Urinary bladder (tissue), 4 donors: ENCODE data around the gene SPG7. TPM values are rescaled to one million over a fixed set of nuclear protein-coding genes. Genes with fewer than 3 reads are reported as not detected.
A peak's percentile ranks its signal among the peaks of the same experiment; 100 is the strongest.
"Not testable (repeated sequence)": the region's sequence is repeated elsewhere in the genome, so short reads cannot be mapped to it uniquely, and the experiment has no call there.

ENCODE experiments used
- DNase-seq: peaks from one replicate; pipeline ENCODE4 v3.0.0-alpha.2; 2015; ENCODE audit errors: extremely low spot score
- H3K27ac ChIP-seq: one replicate; pipeline ENCODE4 v1.5.1; 2013; ENCODE audit warnings: low read depth, mild to moderate bottlenecking, moderate library complexity
- H3K36me3 ChIP-seq: one replicate; pipeline ENCODE4 v1.6.1; 2013; ENCODE audit warnings: mild to moderate bottlenecking, moderate library complexity; ENCODE audit not compliant: insufficient read depth
- H3K4me1 ChIP-seq: one replicate; pipeline ENCODE4 v1.6.1; 2013; ENCODE audit warnings: mild to moderate bottlenecking, moderate library complexity; ENCODE audit not compliant: insufficient read depth
- H3K4me3 ChIP-seq: one replicate; pipeline ENCODE4 v1.5.1; 2013; ENCODE audit warnings: low read depth, low read length
- WGBS: extraction: QIAGEN DNeasy Blood & Tissue Kit; methylation state at CpG from one replicate; pipeline ENCODE4 v1.1.7; 2013; 5-methylcytosine and 5-hydroxymethylcytosine counted together
- polyA plus RNA-seq: library from polyadenylated mRNA; stranded (reverse); fragments of 200-250 nt; gene quantifications from one replicate; pipeline ENCODE4 v1.2.3, GENCODE V29; 2013
- total RNA-seq: library from RNA; depleted of rRNA; stranded (reverse); fragments of >200 nt; gene quantifications from one replicate; pipeline ENCODE4 v1.2.3, GENCODE V29; 2014
- donor health status: healthy with polysubstance abuse.
- donor health status: healthy.

SPG7 gene
- total and polyA plus RNA-seq, 2 donors, result 77.8 to 85.4 TPM

GRCh38 chr16:89561884-89562599 lies 53.8 kb downstream of the SPG7 start:
- Histone ChIP-seq H3K27ac (no peak overlapping the region), H3K4me3 (peak overlapping the region; percentile 81), H3K36me3 (peaks cover 4% of the 10 kb centered on the region), H3K4me1 (no peaks in the 10 kb centered on the region)
- DNase-seq, result no peak
- WGBS, result 64% methylated on average over 23 of the region's 23 CpGs

DNA sequence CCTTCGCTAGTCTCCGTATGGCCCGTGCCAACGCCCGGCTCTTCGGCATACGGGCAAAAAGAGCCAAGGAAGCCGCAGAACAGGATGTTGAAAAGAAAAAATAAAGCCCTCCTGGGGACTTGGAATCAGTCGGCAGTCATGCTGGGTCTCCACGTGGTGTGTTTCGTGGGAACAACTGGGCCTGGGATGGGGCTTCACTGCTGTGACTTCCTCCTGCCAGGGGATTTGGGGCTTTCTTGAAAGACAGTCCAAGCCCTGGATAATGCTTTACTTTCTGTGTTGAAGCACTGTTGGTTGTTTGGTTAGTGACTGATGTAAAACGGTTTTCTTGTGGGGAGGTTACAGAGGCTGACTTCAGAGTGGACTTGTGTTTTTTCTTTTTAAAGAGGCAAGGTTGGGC lies 54.7 kb downstream of the SPG7 start:
- 84% methylated on average over 12 of the region's 12 CpGs for WGBS
- Histone ChIP-seq H3K36me3 (peaks cover 4% of the 10 kb centered on the region), H3K27ac (no peak overlapping the region), H3K4me1 (no peaks in the 10 kb centered on the region), H3K4me3 (no peak overlapping the region)
- DNase-seq, result no peak

GRCh38 chr16:89563639-89564392 lies 55.6 kb downstream of the SPG7 start:
- WGBS, result 64% methylated on average over 12 of the region's 12 CpGs
- H3K36me3 ChIP-seq, result peaks cover 4% of the 10 kb centered on the region
- no peak overlapping the region for H3K4me3 ChIP-seq
- no peak for DNase-seq
- no peak overlapping the region for H3K27ac ChIP-seq
- no peaks in the 10 kb centered on the region for H3K4me1 ChIP-seq

DNA sequence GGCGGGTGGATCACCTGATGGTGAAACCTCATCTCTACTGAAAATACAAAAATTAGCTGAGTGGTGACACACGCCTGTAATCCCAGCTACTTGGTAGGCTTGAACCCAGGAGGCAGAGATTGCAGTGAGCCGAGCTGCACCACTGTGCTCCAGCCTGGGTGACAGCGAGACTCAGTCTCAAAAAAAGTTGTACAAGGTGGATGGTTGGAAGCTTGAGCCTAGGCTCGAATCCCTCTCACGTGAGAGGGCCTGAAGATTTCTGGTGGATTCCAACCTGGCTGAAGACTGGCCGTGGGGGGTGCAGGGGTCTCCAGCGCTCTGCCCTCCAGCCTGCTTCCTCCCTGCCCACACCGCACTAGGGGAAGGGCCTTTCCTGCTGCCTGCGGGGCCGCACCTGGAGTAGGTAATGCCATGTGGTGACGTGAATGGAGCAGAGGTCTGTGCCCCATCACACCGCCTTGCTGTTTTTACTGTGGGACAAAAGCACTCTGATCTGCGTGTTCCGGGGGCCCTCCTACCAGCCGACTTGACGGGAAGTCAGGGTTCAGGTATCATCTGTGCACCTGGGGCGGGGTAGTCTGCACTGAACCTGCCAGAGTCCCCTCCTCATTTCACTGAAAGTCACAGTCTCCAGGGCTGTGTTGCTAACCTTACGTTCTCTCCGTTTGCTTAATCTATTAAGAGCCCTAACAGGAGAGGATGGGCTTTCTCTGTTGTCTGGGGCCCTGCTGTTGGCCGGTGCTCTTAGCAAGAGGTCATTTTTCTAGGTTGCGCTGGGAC lies 56.5 kb downstream of the SPG7 start:
- WGBS, result 64% methylated on average over 22 of the region's 22 CpGs
- no peak overlapping the region for H3K27ac ChIP-seq
- peaks cover 4% of the 10 kb centered on the region for H3K36me3 ChIP-seq
- H3K4me1 ChIP-seq, result no peaks in the 10 kb centered on the region
- no peak for DNase-seq
- no peak overlapping the region for H3K4me3 ChIP-seq

GRCh38 chr16:89565256-89565505 lies 57.0 kb downstream of the SPG7 start:
- no peak overlapping the region for H3K27ac ChIP-seq
- no peak for DNase-seq
- H3K4me1 ChIP-seq, result no peaks in the 10 kb centered on the region
- no peak overlapping the region for H3K4me3 ChIP-seq
- peaks cover 4% of the 10 kb centered on the region for H3K36me3 ChIP-seq
- WGBS, result 36% methylated on average over 3 of the region's 3 CpGs

DNA sequence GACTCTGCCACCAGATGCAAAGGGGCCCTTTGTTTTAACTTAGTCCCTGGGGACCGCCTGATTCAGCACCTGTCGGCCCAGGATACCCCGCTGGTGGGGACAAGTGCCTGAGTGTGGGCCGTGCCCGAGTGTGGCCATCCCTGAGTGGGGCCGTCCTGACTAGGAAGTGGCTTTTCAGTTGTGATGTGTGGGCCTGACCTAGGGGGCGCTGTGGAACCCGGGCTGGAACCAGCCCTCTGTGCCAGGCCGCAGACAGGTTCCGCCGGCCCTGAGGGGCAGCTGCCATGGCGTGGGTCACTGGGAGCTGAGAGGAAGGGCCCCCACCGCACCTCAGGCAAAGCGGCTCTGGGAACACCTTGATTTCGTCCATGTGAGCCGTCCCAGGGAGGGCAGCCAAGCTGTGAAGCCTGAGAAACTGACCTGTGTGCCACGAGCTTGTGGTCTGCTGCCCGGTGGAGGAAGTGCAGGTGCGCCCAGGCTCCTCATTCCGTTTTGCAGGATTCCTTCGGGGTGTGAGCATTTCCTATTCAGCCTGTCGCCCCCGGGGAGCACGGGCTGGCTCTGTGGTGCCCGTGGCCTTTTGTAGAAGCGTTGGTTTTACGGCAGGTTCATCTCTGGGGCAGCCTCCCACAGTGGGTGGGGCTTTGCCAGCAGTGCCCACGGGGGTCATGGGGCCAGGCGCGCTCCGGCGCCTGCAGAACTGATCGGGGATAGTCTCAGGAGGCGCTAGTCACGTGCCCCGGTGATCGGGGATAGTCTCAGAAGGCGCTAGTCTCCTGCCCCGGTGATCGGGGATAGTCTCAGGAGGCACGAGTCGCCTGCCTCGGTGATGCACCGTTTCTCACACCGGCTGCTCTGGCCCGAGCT lies 57.5 kb downstream of the SPG7 start:
- 7% methylated on average over 46 of the region's 46 CpGs for WGBS
- H3K27ac ChIP-seq, result no peak overlapping the region
- no peak for DNase-seq
- H3K4me3 ChIP-seq, result no peak overlapping the region
- H3K36me3 ChIP-seq, result peaks cover 4% of the 10 kb centered on the region
- H3K4me1 ChIP-seq, result no peaks in the 10 kb centered on the region

DNA sequence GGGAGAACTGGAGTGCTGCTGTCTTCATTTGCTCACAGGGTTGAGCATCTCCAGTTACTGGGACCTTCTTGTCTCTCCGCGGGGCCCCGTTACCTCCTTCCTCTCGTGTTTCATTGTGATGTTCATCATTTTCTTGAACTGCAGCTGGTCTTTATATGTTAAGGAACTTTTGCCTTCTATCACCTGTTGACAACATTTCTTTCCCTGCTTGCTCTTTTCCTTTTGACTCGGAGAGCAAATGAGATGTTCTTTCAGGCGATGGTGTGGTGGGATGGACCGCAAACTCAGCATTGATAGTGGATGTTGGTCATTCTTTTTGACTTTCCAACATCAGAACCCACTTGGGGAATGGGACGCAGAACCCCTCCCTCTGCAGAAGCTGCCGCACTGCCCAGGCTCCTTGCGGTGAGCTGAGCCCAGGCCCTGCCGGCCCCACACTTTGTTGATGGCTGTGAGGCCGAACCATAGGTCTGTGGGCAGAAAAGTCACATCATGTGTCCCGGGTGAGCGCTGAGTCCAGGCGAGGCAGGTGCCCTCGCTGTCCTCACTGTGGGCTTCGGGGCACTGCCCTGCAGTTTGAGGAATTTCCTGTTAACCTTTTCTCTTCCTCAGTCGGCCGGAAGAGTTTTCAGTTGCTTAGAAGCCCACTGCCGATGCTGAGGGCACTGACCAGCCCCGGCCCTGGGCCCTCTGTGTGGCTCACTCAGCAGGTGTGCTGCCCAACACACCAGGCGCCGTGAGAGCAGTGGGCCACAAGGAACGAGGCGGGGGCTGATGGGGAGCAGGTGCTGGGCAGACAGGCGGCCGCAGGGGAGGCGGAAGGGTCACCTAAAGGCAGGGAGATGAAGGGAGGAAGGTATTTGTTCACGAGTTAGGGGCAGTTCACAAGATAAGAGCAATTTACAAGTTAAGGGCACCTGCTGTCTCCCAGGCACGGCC lies 59.7 kb downstream of the SPG7 start:
- no peak for DNase-seq
- H3K36me3 ChIP-seq, result peaks cover 4% of the 10 kb centered on the region
- no peak overlapping the region for H3K4me3 ChIP-seq
- no peak overlapping the region for H3K27ac ChIP-seq
- WGBS, result 77% methylated on average over 30 of the region's 30 CpGs
- no peaks in the 10 kb centered on the region for H3K4me1 ChIP-seq

DNA sequence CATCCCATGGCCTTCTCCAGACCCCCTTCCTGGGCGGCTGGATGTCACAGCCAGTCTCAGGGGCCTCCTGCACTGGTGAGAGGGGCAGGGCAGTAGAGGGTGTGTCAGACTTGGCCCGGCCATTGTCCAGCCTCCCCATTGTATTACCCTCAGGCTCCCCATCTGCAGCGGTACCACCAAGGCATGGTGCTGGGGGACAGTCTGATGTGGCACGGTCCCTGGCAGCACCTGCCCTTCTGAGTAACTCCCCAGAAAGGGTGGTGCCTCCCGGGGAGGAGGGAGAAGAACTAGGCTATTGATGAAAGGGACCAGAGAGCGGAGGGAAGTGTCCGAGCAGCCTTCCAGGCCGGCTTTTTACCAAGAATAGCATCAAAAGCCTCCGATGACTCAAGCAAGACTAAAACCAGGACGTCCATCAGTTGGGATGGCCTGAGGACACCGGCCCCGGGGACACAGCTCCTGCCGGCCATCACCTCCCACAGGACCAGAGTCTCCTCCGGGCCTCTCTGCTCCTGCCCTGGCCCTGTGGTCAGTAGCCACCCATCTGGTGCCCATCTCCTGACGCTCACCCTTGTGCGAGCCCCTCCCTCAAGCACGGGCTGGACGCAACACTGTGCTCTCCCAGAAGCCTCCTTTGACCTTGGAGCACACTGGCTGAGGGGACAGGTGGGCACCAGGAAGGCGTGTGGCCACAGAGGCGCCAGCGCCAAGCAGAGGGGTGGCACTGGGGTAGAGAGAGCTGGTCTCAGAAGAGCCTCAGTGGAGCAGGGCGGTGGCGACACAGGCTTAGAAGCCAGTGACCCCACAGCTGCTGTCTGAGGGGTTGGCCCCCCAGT lies 61.5 kb downstream of the SPG7 start:
- no peak overlapping the region for H3K4me3 ChIP-seq
- no peaks in the 10 kb centered on the region for H3K4me1 ChIP-seq
- WGBS, result 80% methylated on average over 23 of the region's 23 CpGs
- no peak overlapping the region for H3K27ac ChIP-seq
- H3K36me3 ChIP-seq, result no peaks in the 10 kb centered on the region
- DNase-seq, result no peak

- 86% methylated on average over 30 of the region's 30 CpGs for WGBS
These were observed 62.2 kb downstream of the SPG7 start for GRCh38 chr16:89570342-89570923.

DNA sequence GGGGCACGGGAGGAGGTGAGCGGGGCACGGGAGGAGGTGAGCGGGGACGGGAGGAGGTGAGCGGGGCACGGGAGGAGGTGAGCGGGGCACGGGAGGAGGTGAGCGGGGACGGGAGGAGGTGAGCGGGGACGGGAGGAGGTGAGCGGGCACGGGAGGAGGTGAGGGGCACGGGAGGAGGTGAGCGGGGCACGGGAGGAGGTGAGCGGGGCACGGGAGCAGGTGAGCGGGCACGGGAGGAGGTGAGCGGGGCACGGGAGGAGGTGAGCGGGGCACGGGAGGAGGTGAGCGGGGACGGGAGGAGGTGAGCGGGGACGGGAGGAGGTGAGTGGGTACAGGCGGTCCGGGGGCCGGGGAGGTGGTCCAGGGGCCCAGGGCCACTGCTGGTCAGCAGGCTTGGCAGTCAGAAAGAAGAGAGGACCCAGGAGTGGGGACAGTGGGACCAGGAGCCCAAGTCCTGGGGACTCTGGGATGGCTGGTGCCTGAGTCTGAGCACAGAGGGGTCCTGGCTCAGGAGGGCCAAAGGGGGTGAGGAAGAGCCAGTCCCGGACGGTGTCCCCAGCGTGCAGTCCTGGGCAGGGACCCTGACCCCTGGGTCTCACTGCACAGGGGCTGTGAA lies 62.9 kb downstream of the SPG7 start:
- not testable (repeated sequence) for DNase-seq, H3K4me1 ChIP-seq, H3K27ac ChIP-seq, H3K36me3 ChIP-seq, H3K4me3 ChIP-seq
- WGBS, result 86% methylated on average over 34 of the region's 36 CpGs

More at GRCh38 chr16:89570342-89570923, 62.2 kb downstream of the SPG7 start:
- Histone ChIP-seq H3K36me3 (no peaks in the 10 kb centered on the region), H3K4me1 (peaks cover 3% of the 10 kb centered on the region), H3K4me3 (no peak overlapping the region), H3K27ac (no peak overlapping the region)
- DNase-seq, result no peak

GRCh38 chr16:89571636-89572035 lies 63.4 kb downstream of the SPG7 start:
- Histone ChIP-seq H3K4me3 (no peak overlapping the region), H3K4me1 (peaks cover 3% of the 10 kb centered on the region), H3K36me3 (no peaks in the 10 kb centered on the region), H3K27ac (no peak overlapping the region)
- 84% methylated on average over 18 of the region's 18 CpGs for WGBS
- DNase-seq, result no peak
